ENCODE measurements around the gene GRIK3.

GRIK3 gene

GRCh38 chr1:37042506-37042905, 8.2 kb upstream of the GRIK3 start:
- FAIRE-seq: no peak

GRCh38 chr1:37041483-37041882, 7.2 kb upstream of the GRIK3 start:
- no peak for FAIRE-seq

- no peak for FAIRE-seq
These were observed 6.5 kb upstream of the GRIK3 start for GRCh38 chr1:37040773-37041172.

GRCh38 chr1:37040261-37040660, 5.9 kb upstream of the GRIK3 start:
- no peak for FAIRE-seq

GRCh38 chr1:37038227-37039093, 4.1 kb upstream of the GRIK3 start:
- FAIRE-seq: no peak

- FAIRE-seq: no peak
These were observed 3.4 kb upstream of the GRIK3 start for GRCh38 chr1:37037690-37038089.

- FAIRE-seq: no peak
These were observed 2.3 kb upstream of the GRIK3 start for GRCh38 chr1:37036667-37037053.

GRCh38 chr1:37035796-37036666, 1.7 kb upstream of the GRIK3 start:
- FAIRE-seq: no peak

GRCh38 chr1:37035014-37035691, 838 bp upstream of the GRIK3 start:
- FAIRE-seq: no peak

GRCh38 chr1:37033355-37034101, 787 bp downstream of the GRIK3 start:
- no peak for FAIRE-seq

- no peak for FAIRE-seq
These were observed 1.5 kb downstream of the GRIK3 start for GRCh38 chr1:37032660-37033354.

GRCh38 chr1:37031871-37032270, 2.4 kb downstream of the GRIK3 start:
- FAIRE-seq: no peak

- no peak for FAIRE-seq
These were observed 2.9 kb downstream of the GRIK3 start for GRCh38 chr1:37031429-37031828.

GRCh38 chr1:37028981-37029617, 5.2 kb downstream of the GRIK3 start:
- FAIRE-seq: no peak

- no peak for FAIRE-seq
These were observed 12.8 kb downstream of the GRIK3 start for GRCh38 chr1:37021502-37021901.

GRCh38 chr1:37020653-37021277, 13.6 kb downstream of the GRIK3 start:
- FAIRE-seq: no peak

- FAIRE-seq: no peak
These were observed 15.8 kb downstream of the GRIK3 start for GRCh38 chr1:37018510-37018909.

- no peak for FAIRE-seq
These were observed 16.6 kb downstream of the GRIK3 start for GRCh38 chr1:37017720-37018119.

GRCh38 chr1:37016121-37016520, 18.2 kb downstream of the GRIK3 start:
- FAIRE-seq: no peak

GRCh38 chr1:37015713-37016112, 18.6 kb downstream of the GRIK3 start:
- FAIRE-seq: no peak

GRCh38 chr1:37012226-37012625, 22.1 kb downstream of the GRIK3 start:
- FAIRE-seq: no peak

Data from G401.6 (cell line).